Measurements from ENCODE around the gene CXCL5.
"Not testable (repeated sequence)": the region's sequence is repeated elsewhere in the genome, so short reads cannot be mapped to it uniquely, and the experiment has no call there.

Gene CXCL5

GRCh38 chr4:73967866-73968265, 30.6 kb downstream of the CXCL5 start:
- no peak for DNase-seq

- no peak for DNase-seq
These were observed 33.4 kb downstream of the CXCL5 start for GRCh38 chr4:73964862-73965611.

GRCh38 chr4:73962724-73963123, 35.8 kb downstream of the CXCL5 start:
- DNase-seq, result no peak

GRCh38 chr4:73959041-73959440, 39.4 kb downstream of the CXCL5 start:
- not testable (repeated sequence) for DNase-seq

- DNase-seq, result no peak
These were observed 46.1 kb downstream of the CXCL5 start for GRCh38 chr4:73952352-73952751.

- DNase-seq, result not testable (repeated sequence)
These were observed 48.0 kb downstream of the CXCL5 start for GRCh38 chr4:73950376-73950920.

GRCh38 chr4:73948990-73949706, 49.3 kb downstream of the CXCL5 start:
- no peak for DNase-seq

GRCh38 chr4:73948291-73948690, 50.2 kb downstream of the CXCL5 start:
- no peak for DNase-seq

GRCh38 chr4:73947239-73947985, 51.1 kb downstream of the CXCL5 start:
- DNase-seq, result no peak

- peak; percentile 62 for DNase-seq
These were observed 52.6 kb downstream of the CXCL5 start for GRCh38 chr4:73945674-73946449.

All from NCI-H510A (cell line).